Kidney glomerular epithelial cell (primary cell): ENCODE data around the gene STYXL1.

Source experiments
- DNase-seq: peaks from one replicate; lab custom pipeline; 2025; lab: John Stamatoyannopoulos, UW

STYXL1 gene

DNA sequence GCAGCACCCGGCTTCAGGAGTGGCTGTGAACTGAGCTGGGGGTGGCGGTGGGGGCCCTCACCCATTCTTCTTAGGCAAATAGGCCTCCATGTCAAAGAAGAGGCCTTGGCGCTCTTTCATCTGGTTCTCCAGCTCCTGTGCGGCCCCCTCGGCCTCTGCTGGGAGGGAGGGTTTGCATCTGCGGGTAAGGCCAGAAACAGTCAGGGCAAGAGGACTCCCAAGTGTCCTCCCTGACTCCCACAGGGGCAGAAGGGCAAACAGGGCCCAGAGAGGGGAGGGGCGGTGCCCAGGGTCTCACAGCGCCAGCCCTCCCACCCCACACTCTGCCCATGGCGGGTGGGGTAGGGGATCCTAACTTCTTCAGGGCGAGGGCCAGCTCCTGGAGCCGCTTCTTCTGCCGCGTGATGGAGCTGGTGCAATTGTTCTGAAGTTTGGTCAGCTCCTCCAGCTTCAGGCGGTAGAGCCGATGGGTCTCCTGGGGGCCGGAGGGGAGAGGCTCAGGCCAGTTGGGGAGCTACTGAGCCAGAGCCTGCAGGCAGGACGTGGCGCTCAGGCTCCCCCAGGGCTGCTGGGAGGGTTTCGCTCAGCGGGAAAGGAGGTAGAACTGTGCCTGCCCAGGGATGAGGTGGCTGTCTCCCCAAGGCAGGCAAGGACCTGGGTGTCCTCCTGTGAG lies 55.6 kb downstream of the STYXL1 start:
- DNase-seq, result no peak

DNA sequence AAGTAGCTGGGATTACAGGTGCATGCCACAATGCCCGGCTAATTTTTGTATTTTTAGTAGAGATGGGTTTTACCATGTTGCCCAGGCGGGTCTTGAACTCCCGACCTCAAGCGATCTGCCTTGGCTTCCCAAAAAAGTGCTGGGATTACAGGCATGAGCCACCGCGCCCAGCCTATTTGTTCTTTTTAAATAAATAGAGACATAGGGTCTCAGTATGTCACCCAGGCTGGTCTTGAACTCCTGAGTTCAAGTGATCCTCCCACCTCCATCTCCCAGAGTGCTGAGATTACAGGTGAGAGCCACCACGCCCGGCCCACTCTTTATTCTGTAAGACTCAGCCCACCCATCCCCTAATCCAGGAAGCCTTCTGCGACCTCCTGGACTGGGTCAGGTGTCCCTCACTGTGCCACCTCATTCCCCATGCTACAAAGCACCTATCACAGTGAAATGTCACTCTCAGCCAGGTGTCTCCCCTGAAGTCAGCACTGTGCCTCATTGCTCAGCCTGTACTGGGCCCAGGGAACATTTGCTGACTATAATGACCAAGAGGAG lies 56.2 kb downstream of the STYXL1 start:
- DNase-seq, result no peak

DNA sequence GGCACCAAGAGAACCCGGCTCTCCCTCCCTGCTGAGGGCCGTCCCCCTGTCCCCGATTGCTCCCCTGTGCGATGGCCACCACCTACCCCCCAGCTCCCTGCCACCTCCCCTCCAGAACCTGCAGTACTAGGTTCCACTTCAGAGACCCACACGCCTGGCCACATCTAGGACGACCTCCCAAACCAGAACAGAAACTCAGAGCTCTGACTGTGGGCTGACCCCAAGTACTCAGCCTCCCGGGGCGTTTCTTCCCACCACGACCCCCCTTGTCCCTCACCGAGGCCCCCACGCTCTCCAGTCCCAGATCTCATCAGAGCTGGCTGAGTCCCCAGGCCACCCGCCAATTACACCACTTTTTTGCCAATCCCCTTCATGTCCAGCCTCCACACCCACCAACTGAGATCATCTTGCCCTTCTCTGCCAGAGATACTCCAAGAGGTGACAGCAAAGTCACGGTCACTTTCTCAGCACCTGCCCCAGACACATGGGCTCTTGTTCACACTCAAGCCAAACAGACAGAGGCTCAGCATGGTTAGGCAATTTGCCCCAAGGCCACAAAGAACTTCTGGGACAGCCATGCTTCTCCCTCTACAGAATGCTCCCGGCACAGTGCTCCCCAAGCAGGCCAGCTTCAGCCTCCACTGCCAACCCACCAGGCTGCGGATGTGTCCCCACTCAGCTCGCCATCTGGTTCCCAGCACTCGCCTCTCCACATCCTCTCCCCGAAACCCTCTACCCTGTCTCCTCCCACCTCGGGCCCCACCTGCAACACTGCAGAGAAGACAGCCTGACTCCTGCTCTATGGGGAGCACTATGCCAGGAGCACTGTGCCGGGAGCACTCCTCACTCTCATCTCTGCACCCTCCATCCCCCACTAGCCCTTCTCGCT lies 58.1 kb downstream of the STYXL1 start:
- DNase-seq, result no peak

DNA sequence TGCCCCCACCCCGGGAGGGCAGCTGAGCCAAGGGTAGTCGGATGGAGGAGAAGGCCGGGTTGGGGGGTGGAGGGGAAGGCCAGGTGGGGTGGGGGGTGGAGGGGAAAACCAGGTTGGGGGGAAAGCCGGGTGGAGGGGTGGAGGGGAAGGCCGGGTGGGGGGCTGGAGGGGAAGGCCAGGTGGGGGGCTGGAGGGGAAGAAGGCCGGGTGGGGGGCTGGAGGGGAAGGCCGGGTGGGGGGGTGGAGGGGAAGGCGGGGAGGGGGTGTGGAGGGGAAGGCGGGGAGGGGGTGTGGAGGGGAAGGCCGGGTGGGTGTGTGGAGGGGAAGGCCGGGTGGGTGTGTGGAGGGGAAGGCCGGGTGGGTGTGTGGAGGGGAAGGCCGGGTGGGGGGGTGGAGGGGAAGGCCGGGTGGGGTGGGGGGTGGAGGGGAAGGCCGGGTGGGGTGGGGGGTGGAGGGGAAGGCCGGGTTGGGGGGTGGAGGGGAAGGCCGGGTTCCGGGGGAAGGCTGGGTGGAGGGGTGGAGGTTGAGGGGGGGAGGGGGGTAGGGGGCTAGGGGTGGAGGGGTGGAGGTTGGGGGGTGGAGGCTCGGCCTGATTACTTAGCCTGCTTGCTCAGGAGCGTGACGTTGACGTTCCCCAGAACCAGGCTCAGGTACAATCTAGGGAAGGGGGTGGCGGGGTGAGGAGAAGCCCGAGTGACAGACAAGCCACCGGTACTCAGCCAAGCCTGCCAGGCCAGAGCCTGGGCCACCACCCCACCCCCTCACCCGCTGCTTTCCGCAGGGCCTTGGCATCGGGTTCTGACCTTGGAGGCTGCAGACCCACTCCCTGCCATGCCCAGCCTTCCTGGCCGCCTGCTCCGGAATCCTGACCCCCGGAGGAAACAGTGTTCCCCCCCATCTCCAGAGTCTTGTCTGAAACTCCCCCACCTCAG lies 59.0 kb downstream of the STYXL1 start:
- DNase-seq, result no peak

DNA sequence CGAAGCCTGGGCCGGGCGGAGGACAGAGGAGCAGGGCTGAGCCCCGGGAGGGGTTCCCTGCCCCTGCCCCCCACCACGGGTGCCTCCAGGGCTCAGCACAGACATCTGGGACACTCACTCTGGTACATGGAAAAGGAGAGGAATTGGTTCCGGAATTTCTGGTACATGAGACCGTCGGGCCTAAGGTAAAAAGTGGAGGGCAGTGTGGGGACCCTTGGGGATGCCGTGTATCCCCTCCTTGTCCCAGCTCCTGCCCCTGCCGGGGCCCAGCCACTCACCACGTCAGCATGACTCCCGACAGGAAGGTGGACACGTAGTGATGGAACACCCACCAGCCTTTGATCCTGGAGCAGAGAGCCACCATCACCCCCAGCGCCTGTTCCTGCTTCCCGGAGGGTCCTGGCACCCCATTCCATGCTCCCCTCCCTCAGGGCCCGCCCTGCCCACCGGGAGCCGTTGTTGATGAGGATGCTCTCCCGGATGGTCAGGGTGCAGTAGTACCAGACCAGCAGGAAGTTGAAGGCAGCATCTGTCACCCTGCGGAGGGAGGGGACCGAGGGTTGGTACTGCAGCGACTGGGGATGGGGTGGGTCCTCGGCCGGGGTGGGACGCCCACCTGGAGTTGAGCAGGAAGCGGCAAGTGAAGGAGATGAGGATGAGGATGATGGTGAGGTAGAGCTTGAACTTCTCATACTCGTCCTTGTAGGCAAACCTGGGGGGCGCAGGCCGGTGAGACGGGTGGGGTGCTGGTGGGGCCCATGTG lies 59.8 kb downstream of the STYXL1 start:
- no peak for DNase-seq

DNA sequence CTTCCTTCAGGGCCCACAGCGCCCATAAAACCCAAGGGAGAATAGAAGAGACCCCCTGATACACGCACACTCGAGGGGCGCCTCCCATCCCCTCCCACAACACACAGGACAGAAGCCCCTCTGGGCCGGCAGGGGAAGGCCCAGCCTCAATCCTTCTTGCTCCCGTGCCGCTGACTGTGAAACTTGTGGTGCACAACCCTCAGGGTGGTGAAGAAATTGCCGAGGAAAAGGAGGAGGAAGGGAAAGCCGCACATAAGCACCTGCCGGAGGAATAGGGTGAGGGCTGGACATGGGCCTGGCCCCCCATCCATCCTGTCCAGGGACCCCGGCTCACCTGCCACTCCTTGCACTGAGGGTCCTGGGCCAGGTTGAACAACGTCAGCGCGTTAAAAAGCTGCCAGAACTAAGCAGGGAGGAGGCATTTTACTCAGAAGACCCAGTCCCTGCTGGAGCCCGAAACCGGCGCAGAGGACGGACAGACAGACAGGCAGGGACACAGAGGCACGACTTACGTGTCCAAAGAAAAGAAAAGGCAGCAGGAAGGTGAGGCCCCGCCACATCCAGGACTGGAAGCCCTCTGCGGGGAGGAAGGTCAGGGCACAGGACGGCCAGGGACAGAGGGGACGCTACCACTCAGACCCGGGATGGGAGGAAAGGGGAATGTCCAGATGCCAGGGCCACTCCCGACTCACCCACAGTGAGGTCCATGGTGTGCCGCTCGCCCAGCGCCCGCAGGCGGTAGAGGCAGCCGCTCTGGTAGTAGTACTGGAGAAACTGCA lies 60.6 kb downstream of the STYXL1 start:
- DNase-seq, result no peak

DNA sequence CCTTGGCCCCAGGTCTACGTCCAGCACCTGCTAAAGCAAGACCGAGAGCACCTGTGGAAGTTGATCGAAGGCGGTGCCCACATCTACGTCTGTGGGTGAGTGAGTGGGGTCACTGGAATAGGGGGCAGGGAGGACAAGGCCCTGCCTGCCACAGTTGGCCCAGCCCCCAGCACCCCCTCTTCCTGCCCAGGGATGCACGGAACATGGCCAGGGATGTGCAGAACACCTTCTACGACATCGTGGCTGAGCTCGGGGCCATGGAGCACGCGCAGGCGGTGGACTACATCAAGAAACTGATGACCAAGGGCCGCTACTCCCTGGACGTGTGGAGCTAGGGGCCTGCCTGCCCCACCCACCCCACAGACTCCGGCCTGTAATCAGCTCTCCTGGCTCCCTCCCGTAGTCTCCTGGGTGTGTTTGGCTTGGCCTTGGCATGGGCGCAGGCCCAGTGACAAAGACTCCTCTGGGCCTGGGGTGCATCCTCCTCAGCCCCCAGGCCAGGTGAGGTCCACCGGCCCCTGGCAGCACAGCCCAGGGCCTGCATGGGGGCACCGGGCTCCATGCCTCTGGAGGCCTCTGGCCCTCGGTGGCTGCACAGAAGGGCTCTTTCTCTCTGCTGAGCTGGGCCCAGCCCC lies 61.5 kb downstream of the STYXL1 start:
- no peak for DNase-seq

DNA sequence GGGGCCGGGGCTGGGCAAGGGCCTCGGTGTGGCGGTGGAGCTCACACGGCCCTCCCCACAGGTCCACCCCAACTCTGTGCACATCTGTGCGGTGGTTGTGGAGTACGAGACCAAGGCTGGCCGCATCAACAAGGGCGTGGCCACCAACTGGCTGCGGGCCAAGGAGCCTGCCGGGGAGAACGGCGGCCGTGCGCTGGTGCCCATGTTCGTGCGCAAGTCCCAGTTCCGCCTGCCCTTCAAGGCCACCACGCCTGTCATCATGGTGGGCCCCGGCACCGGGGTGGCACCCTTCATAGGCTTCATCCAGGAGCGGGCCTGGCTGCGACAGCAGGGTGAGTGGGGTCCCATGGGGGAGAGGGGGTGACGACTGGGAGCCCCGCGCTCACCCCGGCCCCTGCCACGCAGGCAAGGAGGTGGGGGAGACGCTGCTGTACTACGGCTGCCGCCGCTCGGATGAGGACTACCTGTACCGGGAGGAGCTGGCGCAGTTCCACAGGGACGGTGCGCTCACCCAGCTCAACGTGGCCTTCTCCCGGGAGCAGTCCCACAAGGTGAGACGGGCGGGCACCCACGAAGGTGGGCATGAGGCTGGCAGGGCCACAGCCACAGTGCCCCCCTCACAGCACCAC lies 62.2 kb downstream of the STYXL1 start:
- no peak for DNase-seq

DNA sequence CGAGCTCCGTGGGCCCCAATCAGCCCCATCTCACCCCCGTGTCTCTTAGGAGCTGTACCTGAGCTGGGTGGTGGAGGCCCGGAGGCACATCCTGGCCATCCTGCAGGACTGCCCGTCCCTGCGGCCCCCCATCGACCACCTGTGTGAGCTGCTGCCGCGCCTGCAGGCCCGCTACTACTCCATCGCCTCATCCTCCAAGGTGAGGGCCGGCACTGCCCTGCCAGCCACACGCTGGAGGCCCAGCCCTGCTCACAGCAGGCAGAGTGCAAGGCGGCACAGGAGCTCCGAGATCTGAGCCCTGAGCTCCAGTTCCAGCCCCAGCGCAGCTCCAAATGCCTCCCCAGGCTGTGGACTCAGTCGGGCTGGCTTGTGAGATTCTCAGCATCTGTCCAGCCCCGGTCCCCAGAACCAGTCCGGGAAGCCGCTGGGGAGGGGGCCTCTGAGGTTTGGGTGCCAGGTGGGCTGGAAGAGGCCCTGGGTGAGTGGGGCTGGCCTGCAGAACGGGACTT lies 62.7 kb downstream of the STYXL1 start:
- DNase-seq, result no peak

DNA sequence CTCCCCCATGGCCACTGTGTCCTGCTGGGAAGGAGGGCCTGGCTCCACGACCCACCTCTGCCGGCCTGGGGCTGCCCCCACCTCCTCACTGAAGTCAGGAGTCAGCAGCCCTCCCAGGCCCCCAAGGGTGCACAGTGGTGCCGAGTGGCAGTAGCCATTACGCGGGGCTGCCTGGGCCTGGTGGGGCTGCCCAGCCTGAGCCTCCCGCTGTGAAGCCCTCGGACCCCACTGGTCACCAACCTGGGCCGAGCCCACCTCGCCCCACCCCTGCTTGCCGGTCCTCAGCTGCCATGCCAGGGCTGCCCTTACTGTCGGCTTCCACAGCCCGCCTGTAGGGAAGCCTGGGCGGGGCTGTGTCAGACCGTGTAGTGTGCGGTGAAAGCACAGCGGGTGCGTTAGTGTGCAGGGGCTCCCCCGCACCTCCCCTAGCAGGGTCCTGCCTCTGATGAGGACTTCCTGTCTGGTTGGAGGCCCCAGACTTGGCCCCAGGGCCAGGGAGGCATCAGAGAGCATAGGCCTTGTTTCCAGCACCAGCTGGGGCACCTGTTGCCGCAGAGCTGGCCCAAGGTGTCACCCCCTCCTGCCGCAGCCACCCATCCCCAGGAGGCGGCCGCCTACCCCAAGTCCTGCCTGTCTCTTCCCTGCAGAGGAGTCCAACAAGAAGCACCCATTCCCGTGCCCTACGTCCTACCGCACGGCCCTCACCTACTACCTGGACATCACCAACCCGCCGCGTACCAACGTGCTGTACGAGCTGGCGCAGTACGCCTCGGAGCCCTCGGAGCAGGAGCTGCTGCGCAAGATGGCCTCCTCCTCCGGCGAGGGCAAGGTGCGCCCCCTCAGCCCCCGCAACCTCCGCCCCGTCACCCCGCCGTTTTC lies 63.4 kb downstream of the STYXL1 start:
- no peak for DNase-seq

DNA sequence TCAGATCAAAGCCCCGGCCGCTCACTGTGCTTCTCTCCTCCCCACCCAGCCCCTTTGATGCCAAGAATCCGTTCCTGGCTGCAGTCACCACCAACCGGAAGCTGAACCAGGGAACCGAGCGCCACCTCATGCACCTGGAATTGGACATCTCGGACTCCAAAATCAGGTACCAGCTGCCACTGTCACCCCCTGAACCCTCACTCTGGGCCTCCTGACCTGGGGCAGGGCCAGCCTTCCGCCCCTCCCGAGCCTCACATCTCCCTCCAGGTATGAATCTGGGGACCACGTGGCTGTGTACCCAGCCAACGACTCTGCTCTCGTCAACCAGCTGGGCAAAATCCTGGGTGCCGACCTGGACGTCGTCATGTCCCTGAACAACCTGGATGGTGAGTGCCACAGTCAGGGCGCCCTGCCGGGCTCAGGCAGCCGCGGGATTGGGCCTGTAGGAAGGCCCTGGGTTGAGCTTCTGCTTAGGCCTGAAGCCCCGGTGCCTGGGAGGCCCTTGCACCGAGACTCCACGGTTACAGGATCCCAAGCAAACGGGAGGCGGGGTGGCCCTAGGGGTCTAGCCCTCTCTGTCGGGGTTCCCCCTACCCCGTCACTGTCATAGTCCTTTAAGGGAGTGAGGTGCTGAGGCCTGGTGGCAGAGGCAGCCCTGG lies 64.2 kb downstream of the STYXL1 start:
- no peak for DNase-seq

DNA sequence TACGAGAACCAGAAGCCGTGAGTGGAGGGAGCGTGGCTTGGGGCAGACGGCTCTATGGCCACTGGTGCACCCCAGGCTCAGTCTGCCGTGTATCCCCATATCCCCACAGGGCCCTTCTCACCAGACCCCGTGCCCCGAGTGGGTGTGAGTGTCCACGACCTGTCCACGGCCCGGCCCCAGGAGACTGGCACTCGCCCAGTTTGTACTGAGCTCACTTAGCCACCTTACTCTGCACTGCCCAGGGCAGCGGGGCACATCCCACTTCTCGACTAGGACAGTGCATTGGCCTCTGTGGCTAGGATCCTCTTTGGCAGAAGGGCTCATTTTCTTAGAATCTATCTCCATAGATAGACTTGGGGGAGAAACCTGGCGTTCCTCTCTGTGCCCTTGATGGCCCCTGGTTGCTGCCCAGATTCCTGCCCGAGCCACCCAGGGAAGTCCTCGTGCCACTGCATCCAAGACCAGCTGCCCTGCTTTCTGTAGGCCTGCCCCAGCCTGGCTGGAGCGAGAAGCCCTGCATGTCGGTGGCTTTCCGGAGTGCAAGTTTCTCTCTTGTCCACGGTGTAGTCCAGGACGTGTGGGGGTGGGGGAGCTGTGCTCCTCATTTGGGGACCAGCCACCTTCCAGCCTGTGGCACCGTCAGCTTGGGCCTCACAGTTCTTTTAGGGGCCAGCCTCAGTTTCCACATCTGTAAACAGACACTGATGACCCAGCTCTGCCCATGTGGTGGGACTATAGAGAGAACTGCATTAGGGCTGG lies 65.3 kb downstream of the STYXL1 start:
- no peak for DNase-seq

DNA sequence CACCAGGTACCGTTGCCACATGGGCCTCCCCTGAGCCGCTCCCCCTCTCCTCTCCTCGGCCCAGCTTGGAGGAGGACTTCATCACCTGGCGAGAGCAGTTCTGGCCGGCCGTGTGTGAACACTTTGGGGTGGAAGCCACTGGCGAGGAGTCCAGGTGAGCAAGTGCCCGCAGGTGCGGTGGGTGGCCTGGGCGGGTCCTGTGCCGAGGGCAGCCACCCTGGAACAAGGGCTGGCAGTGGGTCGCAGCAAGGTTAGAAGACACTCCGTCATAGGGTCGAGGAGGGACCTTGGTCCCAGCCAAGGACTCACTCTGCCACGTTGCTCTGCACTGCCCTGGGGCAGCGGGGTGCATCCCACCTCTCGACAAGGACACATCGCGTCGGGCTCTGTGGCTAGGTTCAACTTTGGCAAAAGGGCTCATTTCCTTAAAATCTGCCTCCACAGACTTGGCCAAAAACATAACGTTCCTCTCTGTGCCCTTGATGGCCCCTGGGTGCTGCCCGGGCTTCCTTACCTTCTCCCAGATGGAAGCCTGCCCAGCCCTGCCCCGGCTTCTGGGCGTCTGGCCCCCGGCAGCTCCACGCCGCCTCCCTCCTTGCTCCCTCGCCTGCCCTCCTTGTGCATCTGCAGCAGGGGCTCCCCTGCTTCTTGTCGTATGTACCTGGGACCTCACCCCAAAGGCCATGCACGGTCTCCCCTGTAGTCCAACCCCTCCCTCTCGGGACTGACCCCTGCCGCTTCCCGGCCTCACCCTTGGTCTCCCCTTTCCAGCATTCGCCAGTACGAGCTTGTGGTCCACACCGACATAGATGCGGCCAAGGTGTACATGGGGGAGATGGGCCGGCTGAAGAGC lies 66.1 kb downstream of the STYXL1 start:
- no peak for DNase-seq

DNA sequence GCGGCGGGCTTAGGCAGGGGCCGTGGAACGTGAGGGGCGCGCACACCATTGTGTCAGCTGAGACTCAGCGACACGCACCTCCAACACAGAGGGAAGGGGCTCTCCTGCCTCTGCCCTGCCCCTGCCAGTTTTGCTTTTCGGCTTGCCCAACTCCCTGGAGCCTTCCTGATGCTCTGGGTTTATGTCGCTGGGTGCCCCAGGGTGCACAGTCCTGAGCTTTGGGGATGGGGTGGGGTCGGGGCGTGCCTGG lies 66.7 kb downstream of the STYXL1 start:
- DNase-seq, result no peak

DNA sequence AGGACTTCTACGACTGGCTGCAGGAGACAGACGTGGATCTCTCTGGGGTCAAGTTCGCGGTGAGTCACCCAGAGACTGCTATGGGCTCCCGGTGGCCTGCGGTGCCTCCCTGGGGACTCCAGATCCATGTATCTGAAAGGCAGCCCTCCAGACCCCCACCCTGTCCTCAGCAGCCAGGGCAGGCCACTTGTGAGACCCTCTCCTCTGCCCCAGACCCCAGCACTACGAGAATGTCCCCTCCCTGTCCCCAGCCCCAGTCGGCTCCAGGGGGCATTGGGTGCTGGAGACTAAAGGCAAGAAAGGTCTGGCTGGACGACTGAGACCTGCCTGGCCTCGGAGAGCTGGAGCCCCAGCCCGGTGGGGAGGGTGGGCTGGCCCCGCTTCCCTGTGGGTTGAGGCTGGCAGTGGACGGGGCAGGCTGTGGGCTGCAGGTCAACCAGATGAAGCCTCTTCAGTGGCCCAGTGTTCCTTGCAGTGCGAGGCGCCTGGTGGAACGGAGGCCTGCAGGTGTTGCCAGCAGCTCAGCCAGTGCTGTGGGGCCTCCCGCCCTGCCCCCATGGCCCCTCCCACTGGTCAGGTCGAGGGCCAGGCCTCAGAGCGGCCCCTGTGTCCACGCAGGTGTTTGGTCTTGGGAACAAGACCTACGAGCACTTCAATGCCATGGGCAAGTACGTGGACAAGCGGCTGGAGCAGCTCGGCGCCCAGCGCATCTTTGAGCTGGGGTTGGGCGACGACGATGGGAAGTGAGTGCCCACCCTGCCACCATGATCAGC lies 67.2 kb downstream of the STYXL1 start:
- no peak for DNase-seq
